ENCODE measurements around the gene NOS1AP. TPM values are rescaled to one million over a fixed set of nuclear protein-coding genes. Genes with fewer than 3 reads are reported as not detected.

Gene NOS1AP
- total and polyA plus RNA-seq, 9 donors: 0.50 to 4.4 (median 1.5) TPM

DNA sequence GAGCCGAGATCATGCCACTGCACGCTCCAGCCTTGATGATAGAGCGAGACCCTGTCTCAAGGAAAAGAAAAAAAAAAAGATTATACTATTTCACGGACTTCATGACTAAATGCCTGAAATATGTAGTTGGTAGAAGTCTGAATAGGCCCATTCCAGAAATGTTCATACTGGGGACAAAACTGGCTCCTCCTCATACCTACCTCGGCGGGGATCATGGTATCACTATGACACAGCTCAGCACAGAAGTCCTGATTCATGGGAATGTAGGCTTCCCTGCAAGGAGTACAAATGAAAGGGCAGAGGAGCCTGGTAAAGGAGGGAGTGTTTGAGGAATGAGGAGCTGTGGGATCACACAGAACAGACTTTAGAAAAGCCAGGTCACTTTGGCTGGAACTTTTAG, 302.1 kb downstream of the NOS1AP start:
- 76 to 89% (median 76%) methylated on average over 6 of the region's 6 CpGs for WGBS, 3 donors
- H3K27ac ChIP-seq: no peak overlapping the region
- intact Hi-C loops (cut with DNase I): no loop called here
- no peak for TF ChIP-seq CTCF (IDR thresholded peaks at IDR 0.05)
- no peak for TF ChIP-seq EP300 (IDR thresholded peaks at IDR 0.05)
- no peak for TF ChIP-seq POLR2A (IDR thresholded peaks at IDR 0.05)
- H3K36me3 ChIP-seq: no peaks in the 10 kb centered on the region
- no peak for DNase-seq
- H3K4me3 ChIP-seq: no peak overlapping the region
- H3K4me1 ChIP-seq (ENCODE audit: insufficient read depth): no peaks in the 10 kb centered on the region
- no peaks in the 10 kb centered on the region for H3K9me3 ChIP-seq
- H3K27me3 ChIP-seq: no peaks in the 10 kb centered on the region

- H3K27ac ChIP-seq: no peak overlapping the region
- TF ChIP-seq EP300 (IDR thresholded peaks at IDR 0.05) (no peak), CTCF (IDR thresholded peaks at IDR 0.05) (no peak), POLR2A (IDR thresholded peaks at IDR 0.05) (no peak)
- no peaks in the 10 kb centered on the region for H3K36me3 ChIP-seq
- intact Hi-C loops (cut with DNase I): no loop called here
- H3K27me3 ChIP-seq: no peaks in the 10 kb centered on the region
- WGBS, 3 donors: 60 to 67% (median 63%) methylated on average over 13 of the region's 13 CpGs
- no peaks in the 10 kb centered on the region for H3K4me1 ChIP-seq (ENCODE audit: insufficient read depth)
- no peak overlapping the region for H3K4me3 ChIP-seq
- no peak for DNase-seq
- no peaks in the 10 kb centered on the region for H3K9me3 ChIP-seq
Observed at GRCh38 chr1:162372159-162373071, 302.9 kb downstream of the NOS1AP start.

DNA sequence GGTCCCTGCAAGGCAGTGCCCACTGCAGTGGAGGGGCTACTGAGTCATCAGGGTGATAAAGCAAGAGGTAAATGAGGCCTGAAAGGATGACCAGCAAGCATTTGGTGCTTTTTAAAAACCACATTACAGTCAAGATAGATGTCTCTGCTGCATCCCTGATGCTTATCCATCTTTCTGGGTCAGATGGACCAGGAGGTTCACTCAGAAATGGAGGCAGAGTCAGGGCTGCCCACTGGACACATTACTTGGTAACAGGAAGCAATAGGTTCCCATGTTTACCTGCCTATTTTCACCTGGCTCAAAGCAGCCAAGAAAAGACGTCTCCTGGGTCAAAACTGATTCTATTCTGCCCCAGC, 303.6 kb downstream of the NOS1AP start:
- Histone ChIP-seq H3K4me3 (no peak overlapping the region), H3K36me3 (no peaks in the 10 kb centered on the region), H3K27ac (no peak overlapping the region), H3K9me3 (no peaks in the 10 kb centered on the region), H3K27me3 (no peaks in the 10 kb centered on the region), H3K4me1 (ENCODE audit: insufficient read depth) (no peaks in the 10 kb centered on the region)
- TF ChIP-seq POLR2A (IDR thresholded peaks at IDR 0.05) (no peak), EP300 (IDR thresholded peaks at IDR 0.05) (no peak), CTCF (IDR thresholded peaks at IDR 0.05) (no peak)
- WGBS, 3 donors: 73 to 92% (median 77%) methylated on average over 1 of the region's 1 CpG
- intact Hi-C loops (cut with DNase I): no loop called here
- no peak for DNase-seq

DNA sequence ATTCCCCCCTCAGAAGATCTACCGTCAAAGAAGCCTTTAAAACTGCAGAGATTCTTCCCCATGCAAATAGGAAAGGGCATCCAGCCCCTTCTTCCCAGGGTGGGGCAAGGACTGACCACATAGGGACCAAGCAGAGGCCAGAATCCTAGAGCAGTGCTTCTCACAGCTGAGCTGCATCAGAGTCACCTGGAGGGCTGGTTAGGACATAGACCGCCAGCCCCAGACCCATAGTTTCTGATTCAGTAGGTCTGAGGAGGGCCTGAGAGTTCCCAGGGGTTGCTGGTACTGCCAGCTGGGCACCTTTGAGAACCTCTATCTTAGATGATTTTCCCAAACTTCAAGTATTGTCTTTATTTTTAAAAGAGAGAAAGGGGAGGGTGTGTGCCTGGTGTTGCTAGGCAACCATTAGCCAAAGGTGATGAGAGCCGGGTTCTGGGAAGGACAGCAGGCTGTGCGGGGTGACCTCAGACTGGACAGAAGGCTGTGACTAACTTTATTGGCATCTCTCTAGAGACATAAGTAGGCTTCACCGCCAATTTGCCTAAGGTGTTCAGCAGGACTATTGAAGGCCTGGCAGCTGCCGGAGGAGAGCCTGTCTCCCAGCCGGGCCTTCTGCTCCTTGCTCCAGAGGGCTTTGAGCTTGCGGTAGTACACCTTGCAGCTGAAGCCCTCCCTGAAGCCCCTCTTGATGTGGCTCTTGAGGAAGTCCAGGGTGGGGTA, 304.2 kb downstream of the NOS1AP start:
- no peaks in the 10 kb centered on the region for H3K27me3 ChIP-seq
- H3K9me3 ChIP-seq: no peaks in the 10 kb centered on the region
- intact Hi-C loops (cut with DNase I): no loop called here
- WGBS, 3 donors: 90 to 92% (median 91%) methylated on average over 7 to 8 of the region's 8 CpGs
- H3K27ac ChIP-seq: no peak overlapping the region
- no peak for DNase-seq
- no peaks in the 10 kb centered on the region for H3K4me1 ChIP-seq (ENCODE audit: insufficient read depth)
- no peaks in the 10 kb centered on the region for H3K36me3 ChIP-seq
- TF ChIP-seq EP300 (IDR thresholded peaks at IDR 0.05): no peak
- TF ChIP-seq CTCF (IDR thresholded peaks at IDR 0.05): no peak
- TF ChIP-seq POLR2A (IDR thresholded peaks at IDR 0.05): no peak
- no peak overlapping the region for H3K4me3 ChIP-seq

Measured in ovary (tissue), 9 donors.